Activated naive CD4-positive, alpha-beta T cell treated with anti-CD3 and anti-CD28 coated beads for 36 hours (primary cell): ENCODE measurements around the gene PRPS1. TPM values are rescaled to one million over a fixed set of nuclear protein-coding genes. Genes with fewer than 3 reads are reported as not detected.
"Not testable (repeated sequence)": the region's sequence is repeated elsewhere in the genome, so short reads cannot be mapped to it uniquely, and the experiment has no call there.

Experiments used
- CTCF ChIA-PET: fragments of 350-600 bp; sonication (Branson Sonifier 250); formaldehyde crosslinking; loops from one replicate; lab custom pipeline; 2021; ENCODE audit warnings: antibody characterized with exemption; lab: Charles Lee
- DNase-seq: peaks from one replicate; pipeline ENCODE4 v3.0.0-alpha.2; 2020
- H3K27ac Mint-ChIP-seq: one replicate; pipeline ENCODE4 v1.8.0; 2021; ENCODE audit warnings: mild to moderate bottlenecking, mixed read lengths
- H3K27me3 Mint-ChIP-seq: one replicate; pipeline ENCODE4 v1.8.0; 2021; ENCODE audit warnings: low read depth, mixed read lengths
- H3K36me3 Mint-ChIP-seq: one replicate; pipeline ENCODE4 v1.8.0; 2021; ENCODE audit warnings: low read depth, mixed read lengths
- H3K4me1 Mint-ChIP-seq: one replicate; pipeline ENCODE4 v1.8.0; 2021; ENCODE audit warnings: low read depth, mixed read lengths
- H3K4me3 Mint-ChIP-seq: one replicate; pipeline ENCODE4 v1.8.0; 2021; ENCODE audit warnings: mild to moderate bottlenecking, moderate library complexity, mixed read lengths
- H3K9me3 Mint-ChIP-seq: one replicate; pipeline ENCODE4 v1.8.0; 2021; ENCODE audit warnings: mixed read lengths
- intact Hi-C: fragments of 100-400 bp; cut with micrococcal nuclease; formaldehyde crosslinking; loops from one replicate; pipeline ENCODE4 v1.15.1; 2023
- total RNA-seq, 2 experiments: library from RNA; stranded (reverse); gene quantifications; one replicate each; pipeline ENCODE4 v1.2.3, GENCODE V29; 2021

Gene PRPS1
- total RNA-seq, 2 experiments from 2014 or later, result 195 to 196 TPM

GRCh38 chrX:107603429-107604159 lies 24.7 kb upstream of the PRPS1 start:
- no peaks in the 10 kb centered on the region for H3K27me3 Mint-ChIP-seq
- no peak for DNase-seq
- H3K9me3 Mint-ChIP-seq, result no peaks in the 10 kb centered on the region
- no peaks in the 10 kb centered on the region for H3K4me1 Mint-ChIP-seq
- intact Hi-C loops, result no loop called here
- H3K36me3 Mint-ChIP-seq, result no peaks in the 10 kb centered on the region
- CTCF ChIA-PET, result no interaction called here
- H3K27ac Mint-ChIP-seq, result no peak overlapping the region
- H3K4me3 Mint-ChIP-seq, result no peak overlapping the region

DNA sequence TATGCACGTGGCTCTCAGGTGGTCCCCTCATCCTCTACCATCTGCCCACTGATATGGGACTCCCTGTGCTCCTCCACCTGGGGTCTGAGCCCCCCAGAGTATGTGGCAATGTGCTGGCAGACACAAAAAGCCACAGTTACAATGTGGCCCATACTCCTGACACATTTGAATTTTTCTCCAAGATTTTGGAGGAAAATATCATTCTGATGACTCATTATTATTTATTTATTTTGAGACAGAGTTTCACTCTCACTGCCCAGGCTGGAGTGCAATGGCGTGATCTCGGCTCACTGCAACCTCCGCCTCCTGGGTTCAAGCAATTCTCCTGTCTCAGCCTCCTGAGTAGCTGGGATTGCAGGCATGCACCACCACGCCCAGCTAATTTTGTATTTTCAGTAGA lies 19.2 kb upstream of the PRPS1 start:
- CTCF ChIA-PET, H3K4me1 Mint-ChIP-seq: not testable (repeated sequence)

GRCh38 chrX:107610667-107611066 lies 17.6 kb upstream of the PRPS1 start:
- Mint-ChIP-seq H3K4me1 (no peaks in the 10 kb centered on the region), H3K9me3 (no peaks in the 10 kb centered on the region), H3K4me3 (no peak overlapping the region), H3K27ac (no peak overlapping the region), H3K27me3 (no peaks in the 10 kb centered on the region), H3K36me3 (no peaks in the 10 kb centered on the region)
- DNase-seq, result no peak
- intact Hi-C loops, result no loop called here
- CTCF ChIA-PET, result interaction anchor here (0.5 kb wide), 1 partner anchor 170 kb away, joined by 5 read pairs; no protein-coding TSS in a partner anchor

More for the DNA sequence above, 19.2 kb upstream of the PRPS1 start:
- H3K36me3 Mint-ChIP-seq, DNase-seq, H3K27me3 Mint-ChIP-seq, intact Hi-C loops, H3K4me3 Mint-ChIP-seq, H3K27ac Mint-ChIP-seq, H3K9me3 Mint-ChIP-seq: not testable (repeated sequence)

DNA sequence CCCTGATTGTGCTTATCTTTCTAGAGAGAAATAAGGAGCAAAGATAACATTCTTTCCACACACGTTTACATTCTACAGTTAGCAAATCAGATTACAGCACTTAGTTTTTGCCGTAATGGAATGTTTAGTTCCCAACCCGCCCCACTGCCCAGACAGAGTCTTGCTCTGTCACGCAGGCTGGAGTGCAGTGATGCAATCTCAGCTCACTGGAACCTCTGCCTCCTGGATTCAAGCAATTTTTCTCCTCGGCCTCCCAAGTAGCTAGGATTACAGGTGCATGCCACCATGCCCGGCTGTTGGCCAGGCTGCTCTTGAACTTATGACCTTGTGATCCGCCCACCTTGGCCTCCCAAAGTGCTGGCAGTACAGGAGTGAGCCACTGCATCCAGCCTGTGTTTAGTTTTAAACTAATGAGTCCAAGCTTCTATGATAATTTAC lies 8.4 kb upstream of the PRPS1 start:
- no peaks in the 10 kb centered on the region for H3K4me1 Mint-ChIP-seq
- H3K9me3 Mint-ChIP-seq, result no peaks in the 10 kb centered on the region
- no peaks in the 10 kb centered on the region for H3K27me3 Mint-ChIP-seq
- CTCF ChIA-PET, result no interaction called here
- no peak overlapping the region for H3K4me3 Mint-ChIP-seq
- H3K36me3 Mint-ChIP-seq, result no peaks in the 10 kb centered on the region
- DNase-seq, result no peak
- no peak overlapping the region for H3K27ac Mint-ChIP-seq
- intact Hi-C loops, result no loop called here

- H3K9me3 Mint-ChIP-seq, result no peaks in the 10 kb centered on the region
- peaks cover 8% of the 10 kb centered on the region for H3K4me1 Mint-ChIP-seq
- no peaks in the 10 kb centered on the region for H3K36me3 Mint-ChIP-seq
- CTCF ChIA-PET, result no interaction called here
- no peak overlapping the region for H3K4me3 Mint-ChIP-seq
- no peaks in the 10 kb centered on the region for H3K27me3 Mint-ChIP-seq
- H3K27ac Mint-ChIP-seq, result no peak overlapping the region
- DNase-seq, result no peak
- intact Hi-C loops, result loop anchor here (5.0 kb wide), 1 partner anchor 1013 kb away; the partner anchor contains the start of gene RADX
These were observed 3.4 kb upstream of the PRPS1 start for GRCh38 chrX:107624893-107625292.

GRCh38 chrX:107625739-107626138 lies 2.6 kb upstream of the PRPS1 start:
- Mint-ChIP-seq H3K36me3 (peaks cover 3% of the 10 kb centered on the region), H3K4me3 (no peak overlapping the region), H3K27me3 (no peaks in the 10 kb centered on the region), H3K4me1 (peaks cover 16% of the 10 kb centered on the region), H3K27ac (no peak overlapping the region), H3K9me3 (no peaks in the 10 kb centered on the region)
- intact Hi-C loops, result loop anchor here (5.0 kb wide), 1 partner anchor 1013 kb away; the partner anchor contains the start of gene RADX
- no peak for DNase-seq
- CTCF ChIA-PET, result interaction anchor here (0.7 kb wide), 1 partner anchor 1748 kb away, joined by 4 read pairs; no protein-coding TSS in a partner anchor

GRCh38 chrX:107626481-107626880 lies 1.8 kb upstream of the PRPS1 start:
- peaks cover 19% of the 10 kb centered on the region for H3K4me1 Mint-ChIP-seq
- H3K4me3 Mint-ChIP-seq, result no peak overlapping the region
- CTCF ChIA-PET, result interaction anchor here (0.7 kb wide), 2 partner anchors 91 to 1748 kb away, joined by 3 to 4 read pairs; no protein-coding TSS in a partner anchor
- H3K36me3 Mint-ChIP-seq, result peaks cover 4% of the 10 kb centered on the region
- intact Hi-C loops, result loop anchor here (5.0 kb wide), 1 partner anchor 1014 kb away; the partner anchor contains the start of gene RADX
- no peak for DNase-seq
- no peaks in the 10 kb centered on the region for H3K9me3 Mint-ChIP-seq
- no peaks in the 10 kb centered on the region for H3K27me3 Mint-ChIP-seq
- no peak overlapping the region for H3K27ac Mint-ChIP-seq

DNA sequence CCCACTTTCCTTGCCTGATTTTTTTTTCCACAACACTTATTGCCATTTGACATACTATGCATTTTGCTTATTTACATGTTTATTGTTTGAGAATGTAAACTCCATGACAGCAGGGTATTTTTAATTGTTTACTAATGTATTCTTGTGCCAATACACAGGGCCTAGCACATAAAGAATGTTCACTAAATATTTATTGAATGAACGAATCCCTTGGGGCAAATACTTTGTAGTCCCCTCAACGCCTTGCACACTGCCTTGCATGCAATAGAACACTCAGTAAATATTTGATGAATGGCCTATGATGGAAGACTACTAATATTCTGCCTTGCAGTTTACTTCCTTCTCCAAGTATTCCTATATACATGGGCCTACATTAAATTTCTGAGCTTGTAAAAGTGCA lies 1.4 kb upstream of the PRPS1 start:
- Mint-ChIP-seq H3K9me3 (no peaks in the 10 kb centered on the region), H3K4me1 (peaks cover 19% of the 10 kb centered on the region), H3K27me3 (no peaks in the 10 kb centered on the region), H3K36me3 (peaks cover 4% of the 10 kb centered on the region), H3K27ac (no peak overlapping the region), H3K4me3 (no peak overlapping the region)
- CTCF ChIA-PET, result interaction anchor here (0.7 kb wide), 1 partner anchor 90 kb away, joined by 3 read pairs; no protein-coding TSS in a partner anchor
- intact Hi-C loops, result loop anchor here (5.0 kb wide), 1 partner anchor 1015 kb away; the partner anchor contains the start of gene RADX
- DNase-seq, result no peak

GRCh38 chrX:107628662-107629539 lies 591 bp downstream of the PRPS1 start:
- Mint-ChIP-seq H3K4me1 (peaks cover 26% of the 10 kb centered on the region), H3K9me3 (no peaks in the 10 kb centered on the region), H3K36me3 (peaks cover 6% of the 10 kb centered on the region), H3K27me3 (no peaks in the 10 kb centered on the region), H3K27ac (peak overlapping the region; percentile 95), H3K4me3 (peak overlapping the region; percentile 91)
- peak; percentile 67 for DNase-seq
- intact Hi-C loops, result loop anchor here (1.0 to 5.0 kb wide), 14 partner anchors 26 to 1017 kb away; partner anchors contain the start of genes ATG4A, DNAAF6, MID2 and MORC4
- CTCF ChIA-PET, result interaction anchor here (0.6 to 2.1 kb wide), 7 partner anchors 26 to 391 kb away, joined by 3 to 8 read pairs (median 4); no protein-coding TSS in a partner anchor

DNA sequence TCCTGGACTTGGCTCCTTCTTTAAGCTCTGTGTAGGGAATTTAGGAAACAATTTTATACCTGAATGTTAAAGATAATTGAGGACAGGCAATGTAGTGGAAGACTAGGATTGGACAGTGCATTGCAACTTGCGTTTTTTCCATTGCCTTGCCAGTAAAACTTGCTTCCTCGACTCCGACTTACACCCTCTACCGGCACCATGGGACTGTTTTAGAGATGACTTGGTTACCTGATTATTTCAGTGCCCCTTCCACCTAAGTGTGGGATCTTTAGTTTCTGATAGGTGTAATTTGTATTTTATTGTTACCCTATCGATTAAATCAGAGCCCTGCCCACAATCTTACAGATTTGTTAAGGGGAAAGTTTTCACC lies 1.2 kb downstream of the PRPS1 start:
- Mint-ChIP-seq H3K9me3 (no peaks in the 10 kb centered on the region), H3K4me3 (peak overlapping the region; percentile 91), H3K27ac (peak overlapping the region; percentile 95), H3K27me3 (no peaks in the 10 kb centered on the region), H3K4me1 (peaks cover 26% of the 10 kb centered on the region), H3K36me3 (peaks cover 6% of the 10 kb centered on the region)
- peak; percentile 10 for DNase-seq
- intact Hi-C loops, result loop anchor here (1.0 to 5.0 kb wide), 4 partner anchors 26 to 1017 kb away; partner anchors contain the start of genes RADX and RBM41
- CTCF ChIA-PET, result interaction anchor here (0.8 to 2.1 kb wide), 6 partner anchors 25 to 178 kb away, joined by 3 to 8 read pairs (median 3); no protein-coding TSS in a partner anchor

- intact Hi-C loops, result no loop called here
- CTCF ChIA-PET, result interaction anchor here (1.2 to 2.1 kb wide), 4 partner anchors 25 to 92 kb away, joined by 3 to 8 read pairs (median 8); no protein-coding TSS in a partner anchor
- H3K4me1 Mint-ChIP-seq, result peaks cover 26% of the 10 kb centered on the region
- no peaks in the 10 kb centered on the region for H3K27me3 Mint-ChIP-seq
- no peak for DNase-seq
- H3K9me3 Mint-ChIP-seq, result no peaks in the 10 kb centered on the region
- no peak overlapping the region for H3K27ac Mint-ChIP-seq
- H3K36me3 Mint-ChIP-seq, result peaks cover 7% of the 10 kb centered on the region
- peak overlapping the region; percentile 91 for H3K4me3 Mint-ChIP-seq
These were observed 1.9 kb downstream of the PRPS1 start for GRCh38 chrX:107630031-107630689.
